ENCODE data around the gene RBM4.
A peak's percentile ranks its signal among the peaks of the same experiment; 100 is the strongest.

Gene RBM4

DNA sequence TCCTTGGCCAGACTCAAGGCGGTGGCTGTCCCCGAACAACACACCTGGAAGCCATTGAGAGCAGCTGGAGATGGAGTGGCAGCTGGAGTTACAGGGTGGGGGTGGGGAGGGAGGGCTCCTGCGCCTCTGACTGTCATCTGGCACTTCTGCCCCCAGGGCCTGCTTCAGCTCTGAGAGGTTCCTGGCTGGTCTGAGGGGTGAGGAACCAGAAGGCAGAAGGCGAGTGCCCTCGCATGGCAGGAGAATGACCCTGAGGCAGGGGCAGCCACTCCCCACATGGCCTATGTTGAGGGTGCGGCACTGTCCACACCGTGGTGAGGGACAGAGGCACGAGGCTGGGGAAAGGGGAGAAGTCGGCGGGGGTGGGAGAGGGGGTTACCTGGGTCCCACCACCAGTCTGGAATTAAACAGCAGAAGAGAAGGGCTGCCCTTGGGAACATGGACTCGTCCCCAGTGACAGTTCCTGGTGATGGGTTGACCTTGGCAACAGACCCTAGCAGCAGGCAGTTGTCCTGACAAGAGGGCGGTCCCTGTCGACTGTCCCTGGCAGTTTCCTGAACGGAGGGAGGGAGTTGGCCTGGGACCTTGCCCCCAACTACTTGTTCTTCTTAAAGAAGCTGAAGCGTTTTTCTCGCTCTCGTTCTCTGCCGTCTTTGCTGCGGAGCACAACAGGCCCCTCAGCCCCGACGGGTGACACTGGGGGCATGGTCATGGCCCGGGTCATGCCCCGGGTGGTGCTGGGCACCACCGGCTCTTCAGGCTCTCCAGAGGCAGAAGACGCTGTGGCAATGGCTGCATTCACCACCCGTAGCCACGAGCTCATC, 47.0 kb downstream of the RBM4 start:
- Histone ChIP-seq H3K27ac (peak overlapping the region in 20 of 21 experiments; percentile 18 to 87 (median 70)), H3K4me3 (peak overlapping the region in 1 of 7 experiments; percentile 1)

DNA sequence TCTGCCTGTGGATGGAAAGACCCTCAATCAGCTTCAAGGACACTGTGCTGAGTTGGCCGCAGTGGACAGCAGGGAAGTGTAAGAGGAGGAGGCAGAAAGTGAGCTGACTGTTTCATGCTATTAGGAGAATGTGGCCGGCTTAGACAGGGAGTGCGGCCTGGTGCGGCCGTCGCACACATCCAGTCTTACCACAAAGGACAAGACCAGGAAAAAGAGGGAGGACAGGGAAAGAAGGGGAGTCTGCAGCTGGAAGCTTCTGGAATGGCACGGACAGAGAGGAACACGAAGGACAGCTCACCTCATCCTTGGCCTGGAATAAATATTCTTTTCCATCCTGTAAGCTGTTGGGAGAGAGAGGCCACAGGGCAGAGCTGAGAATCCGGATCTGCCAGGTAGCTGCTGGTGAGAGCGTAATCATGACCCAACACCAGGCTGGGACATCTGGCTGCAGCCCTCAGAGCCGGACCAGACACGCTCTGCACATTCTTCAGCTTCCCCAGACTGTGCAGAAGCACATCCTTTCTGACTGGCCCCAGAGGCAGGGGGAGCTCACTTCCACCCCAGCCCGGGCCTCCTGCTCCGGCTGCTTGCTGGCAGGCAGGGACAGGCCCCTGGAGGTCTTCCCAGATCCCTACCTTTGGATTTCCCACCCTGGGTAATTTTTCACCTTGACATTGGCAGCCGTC, 47.7 kb downstream of the RBM4 start:
- peak overlapping the region in 1 of 7 experiments; percentile 1 for H3K4me3 ChIP-seq
- peak overlapping the region in 20 of 21 experiments; percentile 18 to 87 (median 70) for H3K27ac ChIP-seq

DNA sequence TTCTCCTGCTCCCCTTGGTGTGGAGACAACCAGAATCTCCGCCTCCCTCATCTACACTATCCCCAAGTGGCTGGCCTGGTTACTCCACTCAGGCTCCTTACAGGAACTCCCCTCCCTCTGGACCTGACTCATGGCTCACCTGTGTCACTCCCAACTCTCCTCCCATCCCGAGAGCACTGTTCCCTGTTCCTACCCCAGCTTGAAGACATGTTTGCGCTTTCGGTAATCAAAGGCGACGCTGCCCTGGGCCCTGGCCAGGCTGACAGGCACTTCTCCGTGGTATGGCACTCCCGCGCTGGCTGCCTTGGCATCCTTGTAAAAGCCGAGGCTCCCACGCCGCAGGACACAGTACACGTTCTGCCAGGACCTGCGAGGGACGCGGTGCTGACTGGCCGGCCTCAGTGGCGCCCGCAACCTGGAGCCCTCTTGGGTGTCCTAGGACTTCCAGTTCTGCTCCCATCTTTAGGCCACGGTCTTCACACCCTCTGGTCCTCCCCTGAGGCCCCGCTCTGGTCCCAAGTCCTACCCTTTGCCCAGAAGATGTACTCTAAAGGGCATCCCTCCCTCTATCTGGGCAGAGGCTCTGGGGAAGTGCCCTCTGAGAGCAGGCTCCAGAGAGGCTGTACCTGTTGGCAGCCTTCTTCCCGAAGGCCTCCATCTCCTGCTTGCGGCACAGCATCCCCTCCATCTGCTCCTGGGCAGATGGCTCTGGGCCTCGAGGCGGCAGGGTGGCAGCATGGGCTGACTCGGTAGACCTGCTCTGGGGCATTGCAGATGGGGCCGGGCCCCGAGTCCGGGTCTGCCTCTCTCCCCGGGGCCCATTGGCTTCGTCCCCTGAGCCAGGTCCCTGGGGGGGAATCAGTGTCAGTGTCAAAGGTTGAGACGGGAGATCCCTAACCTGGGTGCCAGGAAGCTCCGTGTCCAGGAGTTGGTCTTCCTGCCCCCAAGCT, 48.6 kb downstream of the RBM4 start:
- peak overlapping the region in 18 of 21 experiments; percentile 29 to 87 (median 70) for H3K27ac ChIP-seq

DNA sequence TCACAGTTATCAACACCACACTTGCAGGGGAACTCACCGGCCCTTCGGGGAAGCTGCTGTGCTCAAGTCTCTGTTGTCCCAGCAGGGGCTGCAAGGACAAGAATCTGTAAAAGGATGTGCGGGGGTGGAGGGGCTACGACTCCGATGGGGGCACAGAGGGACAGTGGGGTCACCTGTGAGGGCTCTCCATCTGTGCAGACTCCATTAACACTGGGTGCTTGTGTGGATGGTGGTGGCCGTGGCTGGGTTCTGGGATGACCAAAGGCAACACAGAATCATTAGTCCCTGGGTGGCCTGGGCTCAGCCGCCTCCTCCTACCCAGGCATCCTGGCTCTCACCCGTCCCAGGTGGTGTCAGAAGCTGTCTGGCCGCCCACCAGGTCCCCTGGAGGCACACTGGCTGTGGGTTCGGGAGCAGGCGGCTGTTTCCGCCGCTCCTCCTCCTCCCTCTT, 49.4 kb downstream of the RBM4 start:
- no peak overlapping the region for H3K4me3 ChIP-seq
- peak overlapping the region in 13 of 21 experiments; percentile 20 to 87 (median 70) for H3K27ac ChIP-seq

More for the DNA sequence above, 48.6 kb downstream of the RBM4 start:
- no peak overlapping the region for H3K4me3 ChIP-seq

DNA sequence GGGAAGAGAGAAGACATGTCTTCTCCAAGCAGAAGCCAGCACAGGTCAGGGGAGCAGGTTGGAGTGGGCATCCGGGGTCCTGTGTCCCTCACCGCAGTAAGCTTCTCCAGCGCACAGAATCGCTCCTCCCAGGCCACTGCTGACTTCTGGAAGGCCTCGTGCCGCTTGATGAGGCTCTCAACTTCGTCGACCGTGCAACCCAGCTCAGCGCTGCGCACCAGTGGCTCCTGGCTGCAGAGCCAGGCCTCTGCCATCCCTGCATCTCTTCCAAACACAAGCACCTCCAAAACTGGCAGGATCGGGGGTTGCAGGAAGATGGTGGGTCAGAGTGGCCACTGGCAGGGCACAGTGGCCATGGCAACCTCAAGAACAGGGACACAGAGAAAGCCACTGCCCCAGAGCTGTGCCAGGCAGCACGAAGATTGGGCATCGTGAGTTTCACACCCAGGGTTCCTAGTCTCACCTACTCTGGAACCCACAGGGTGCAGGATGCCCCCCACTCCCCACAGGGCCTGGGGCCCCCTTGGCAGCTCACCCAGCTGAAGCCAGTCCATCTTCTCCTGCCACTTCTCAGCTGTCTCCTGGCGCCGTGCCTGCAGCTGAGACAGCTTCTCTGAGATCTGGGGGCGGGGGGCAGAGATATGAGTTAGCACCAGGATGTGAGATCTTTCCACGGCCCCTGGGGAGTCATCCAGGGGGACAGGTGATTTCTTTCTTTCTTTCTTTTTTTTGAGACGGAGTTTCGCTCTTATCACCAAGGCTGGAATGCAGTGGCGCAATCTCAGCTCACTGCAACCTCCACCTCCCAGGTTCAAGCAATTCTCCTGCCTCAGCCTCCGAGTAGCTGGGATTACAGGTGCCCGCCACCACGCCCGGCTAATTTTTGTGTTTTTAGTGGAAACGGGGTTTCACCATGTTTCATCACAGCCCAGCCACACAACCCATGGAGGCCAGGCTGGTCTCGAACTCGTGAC, 50.3 kb downstream of the RBM4 start:
- Histone ChIP-seq H3K4me3 (no peak overlapping the region), H3K27ac (peak overlapping the region in 2 of 21 experiments; percentile 20 to 70)

DNA sequence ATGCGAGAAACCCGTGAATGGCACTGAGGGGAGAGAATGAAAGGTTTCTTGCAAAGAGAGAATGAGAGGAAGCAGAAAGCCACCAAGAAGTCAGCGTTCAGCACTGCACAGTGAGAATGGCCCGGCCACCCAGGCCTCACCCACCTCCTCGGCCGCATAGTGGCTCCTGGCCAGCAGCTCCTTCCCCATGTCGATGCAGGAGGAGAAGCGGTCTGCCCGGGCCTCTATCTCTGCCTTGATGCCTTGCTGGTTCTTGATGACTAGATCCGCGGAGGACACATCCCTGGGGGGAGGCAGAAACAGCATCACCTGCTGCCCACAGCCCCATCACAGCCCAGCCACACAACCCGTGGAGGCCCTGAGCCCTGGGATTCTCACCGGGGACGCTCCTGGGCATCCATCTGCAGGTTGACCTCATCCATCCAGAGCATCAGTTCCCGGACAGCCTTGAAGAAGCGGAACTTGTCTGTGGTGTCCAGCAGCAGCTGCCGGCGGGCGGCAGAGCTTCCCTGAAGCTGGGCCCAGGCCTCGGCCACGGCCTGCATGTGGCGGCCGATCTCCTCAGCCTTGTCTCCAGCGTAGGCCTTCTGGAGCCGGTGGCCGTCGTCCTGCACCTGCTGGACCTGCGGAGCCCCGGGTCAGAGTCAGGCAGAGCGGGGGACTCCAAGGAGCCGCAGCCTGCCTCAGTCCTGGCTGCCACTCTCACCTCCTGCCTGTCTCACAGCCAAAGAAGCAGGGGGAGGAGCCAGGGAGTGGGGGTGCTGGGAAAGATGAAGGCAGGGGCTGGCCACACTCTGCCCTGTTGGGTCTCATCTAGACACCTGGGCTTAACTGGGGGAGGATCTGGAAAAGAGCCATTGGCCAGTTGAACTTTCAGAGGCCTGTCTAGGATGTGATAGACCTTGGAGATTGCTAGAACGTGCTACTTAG, 51.4 kb downstream of the RBM4 start:
- H3K4me3 ChIP-seq = no peak overlapping the region
- H3K27ac ChIP-seq = no peak overlapping the region

DNA sequence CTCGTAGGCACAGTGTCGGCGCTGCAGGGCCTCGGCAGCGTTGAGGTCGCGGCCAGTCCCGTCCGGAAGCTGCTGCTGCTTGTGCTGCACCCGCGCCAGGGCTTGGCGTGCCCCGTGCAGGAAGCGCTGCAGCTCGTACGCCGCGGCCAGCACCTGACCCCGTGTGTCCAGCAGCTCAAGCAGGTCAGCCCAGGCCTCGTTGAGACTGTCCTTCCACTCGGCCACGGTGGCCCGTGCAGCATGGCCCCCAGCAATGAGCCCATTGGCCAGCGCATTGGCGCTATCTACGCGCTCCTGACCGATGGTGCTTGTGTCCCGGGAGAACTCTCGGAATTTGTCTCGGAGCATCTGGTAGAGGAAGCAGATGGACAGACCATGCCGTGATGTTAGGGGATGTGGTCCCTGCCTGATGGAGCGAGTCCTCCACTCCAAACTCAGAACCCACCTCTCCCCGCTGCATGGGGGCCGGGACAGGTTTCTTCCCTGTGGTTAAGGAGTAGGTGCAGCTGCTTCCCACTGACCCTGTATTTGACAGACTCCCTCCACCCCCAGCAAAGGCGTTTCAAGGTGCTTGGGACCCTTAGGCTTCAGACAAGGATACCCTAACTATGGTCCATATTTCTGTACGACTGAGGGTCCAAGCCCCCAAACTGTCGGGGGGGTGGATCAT, 52.9 kb downstream of the RBM4 start:
- no peak overlapping the region for H3K27ac ChIP-seq

DNA sequence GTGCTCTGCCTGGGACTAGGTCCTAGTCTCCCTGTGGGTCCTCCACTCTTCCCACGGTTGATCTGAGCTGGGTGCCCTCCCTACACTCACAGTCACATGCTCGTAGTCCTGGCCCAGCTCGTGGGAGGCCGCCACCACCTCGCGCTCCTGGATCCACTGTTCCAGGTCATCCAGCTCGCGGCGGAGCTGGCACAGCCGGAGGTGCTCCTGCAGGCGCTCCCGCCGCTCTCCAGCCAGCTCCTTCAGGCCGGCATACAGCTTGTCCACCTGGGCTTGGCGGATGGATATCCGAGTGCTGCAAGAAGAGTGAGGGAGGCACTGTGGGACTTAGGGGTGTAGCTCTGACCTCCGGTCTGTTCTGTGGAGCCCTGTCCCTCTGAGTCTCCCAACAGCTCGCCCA, 53.9 kb downstream of the RBM4 start:
- Histone ChIP-seq H3K4me3 (no peak overlapping the region), H3K27ac (no peak overlapping the region)

More for the DNA sequence above, 52.9 kb downstream of the RBM4 start:
- H3K4me3 ChIP-seq = no peak overlapping the region

DNA sequence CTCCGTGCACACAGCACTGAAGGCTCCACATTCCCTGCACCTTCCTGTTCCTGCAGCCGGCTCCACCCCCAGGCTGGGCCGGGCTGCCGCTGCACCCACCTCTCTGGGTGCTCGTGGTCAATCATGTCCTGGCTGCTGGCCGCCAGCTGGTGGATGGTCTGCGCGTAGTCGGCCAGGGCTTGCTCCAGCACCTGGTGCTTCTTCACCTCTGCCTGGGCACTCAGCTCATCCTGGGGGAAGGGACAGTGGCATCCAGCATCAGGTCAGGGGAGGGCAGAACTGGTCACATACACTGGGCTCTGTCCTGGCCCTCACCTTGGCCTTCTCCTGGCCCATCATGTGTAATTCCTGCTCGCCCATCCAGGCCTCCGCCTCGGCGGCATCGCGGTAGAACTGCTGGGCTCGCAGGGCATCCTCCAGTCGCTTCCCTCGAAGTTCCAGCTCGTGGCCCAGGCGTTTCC, 54.4 kb downstream of the RBM4 start:
- Histone ChIP-seq H3K4me3 (no peak overlapping the region), H3K27ac (no peak overlapping the region)

DNA sequence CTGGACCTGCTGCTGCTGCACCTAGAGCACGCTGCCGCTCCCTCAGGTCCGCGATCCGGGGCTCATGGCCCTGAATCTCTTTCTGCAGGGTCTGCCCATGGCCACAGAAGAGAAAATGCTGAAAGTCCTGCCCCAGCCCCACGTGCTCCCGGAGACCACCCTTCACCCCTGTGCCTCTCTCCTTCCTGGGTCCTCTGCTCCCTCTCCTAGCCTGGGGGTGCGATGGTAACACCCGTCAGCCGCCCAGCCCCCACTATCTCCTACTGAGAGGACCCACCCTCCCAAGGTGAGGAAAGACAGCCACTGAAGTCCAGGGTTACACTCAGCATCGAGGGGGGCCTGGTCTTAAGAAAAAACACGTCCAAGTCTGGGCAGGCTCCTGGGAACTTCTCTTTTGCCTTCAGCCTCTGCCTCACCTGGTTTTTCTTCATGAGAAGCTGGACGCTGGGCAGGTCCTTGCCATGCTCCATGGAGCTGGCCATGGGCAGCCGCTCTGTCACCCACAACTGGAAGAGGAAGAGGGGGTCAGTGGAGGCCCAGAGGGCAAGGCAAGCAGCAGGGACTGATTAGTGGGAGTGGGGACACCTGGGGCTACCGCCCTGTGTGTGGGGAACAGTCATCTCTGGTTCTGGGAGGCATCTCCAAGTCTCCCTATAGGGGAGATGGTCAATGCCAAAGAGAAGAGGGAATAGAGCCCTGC, 55.0 kb downstream of the RBM4 start:
- H3K27ac ChIP-seq = no peak overlapping the region

DNA sequence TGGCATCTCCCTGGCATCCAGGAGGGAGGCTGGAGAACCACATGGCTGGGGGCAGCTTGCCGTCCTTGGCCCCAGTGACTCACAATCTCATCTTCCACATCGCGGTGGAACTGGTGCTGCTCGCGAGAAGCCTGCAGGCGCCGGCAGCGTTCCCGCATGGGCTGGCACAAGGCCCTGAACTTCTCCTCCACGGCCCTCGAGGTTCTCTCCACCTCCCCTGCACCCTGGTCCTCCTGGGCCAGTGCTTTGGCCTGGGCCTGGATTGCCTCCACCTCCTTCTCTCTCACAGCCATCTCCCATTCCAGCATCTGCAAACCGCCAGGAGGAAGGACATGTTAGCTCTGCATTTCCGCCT, 55.5 kb downstream of the RBM4 start:
- Histone ChIP-seq H3K4me3 (no peak overlapping the region), H3K27ac (no peak overlapping the region)

More for the DNA sequence above, 55.0 kb downstream of the RBM4 start:
- H3K4me3 ChIP-seq = no peak overlapping the region

DNA sequence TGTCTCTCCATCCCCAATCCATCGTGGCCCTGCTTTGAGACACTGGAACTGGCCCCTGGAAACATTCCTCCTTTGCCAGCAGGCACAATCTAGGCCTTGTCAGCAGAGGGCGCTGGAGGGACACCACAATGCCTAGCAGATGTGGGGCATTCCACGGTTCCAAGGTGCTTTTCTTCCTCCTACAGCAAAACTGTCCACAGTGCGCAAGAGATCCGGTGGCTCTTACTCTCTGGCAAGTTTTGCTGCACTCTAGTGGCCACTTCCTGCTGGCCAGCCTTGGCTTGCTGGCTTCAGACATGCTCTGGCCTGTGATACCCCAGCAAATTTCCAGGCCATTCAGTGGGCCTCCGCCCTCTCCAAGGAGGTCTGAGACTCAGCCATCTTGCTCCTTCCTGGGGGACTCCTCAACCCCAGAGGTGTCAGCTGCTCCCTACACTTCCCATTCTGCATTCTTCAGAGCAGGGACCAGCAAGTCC, 56.3 kb downstream of the RBM4 start:
- Histone ChIP-seq H3K27ac (no peak overlapping the region), H3K4me3 (no peak overlapping the region)

Data from skin epidermis (tissue), 12 donors.